Loucy (cell line): ENCODE measurements around the gene FIGNL2.

Experiments used
- CTCF ChIP-seq: fragments of 200-600 bp; sonication (generic); conservative IDR thresholded peaks from 2 replicates; pipeline ENCODE4 v1.5.1; 2014; ENCODE audit warnings: mild to moderate bottlenecking, antibody characterized with exemption, low read length
- EZH2phosphoT487 ChIP-seq: fragments of 200-600 bp; IDR thresholded peaks from 2 replicates; pipeline ENCODE4 v1.6.1; 2018; ENCODE audit warnings: antibody characterized with exemption, mild to moderate bottlenecking, moderate library complexity, borderline replicate concordance

- TF ChIP-seq CTCF (no peak), EZH2phosphoT487 (no peak)
Observed at GRCh38 chr12:51866324-51866723, 17.8 kb upstream of the FIGNL2 start.
